Measurements from ENCODE around the gene PRKCA.

The PRKCA gene

GRCh38 chr17:66535611-66536010 is 233.2 kb downstream of the PRKCA start:
- TF ChIP-seq CTCF (IDR thresholded peaks at IDR 0.05; ENCODE audit: extremely low read depth, missing control alignments), result no peak
- DNase-seq (ENCODE audit: low spot score), result no peak

- TF ChIP-seq CTCF (IDR thresholded peaks at IDR 0.05; ENCODE audit: extremely low read depth, missing control alignments), result no peak
- no peak for DNase-seq (ENCODE audit: low spot score)
Observed at GRCh38 chr17:66537502-66537901, 235.1 kb downstream of the PRKCA start.

GRCh38 chr17:66538776-66539175 is 236.4 kb downstream of the PRKCA start:
- no peak for TF ChIP-seq CTCF (IDR thresholded peaks at IDR 0.05; ENCODE audit: extremely low read depth, missing control alignments)
- DNase-seq (ENCODE audit: low spot score), result no peak

GRCh38 chr17:66540131-66540781 is 237.8 kb downstream of the PRKCA start:
- no peak for TF ChIP-seq CTCF (IDR thresholded peaks at IDR 0.05; ENCODE audit: extremely low read depth, missing control alignments)
- DNase-seq (ENCODE audit: low spot score), result no peak

GRCh38 chr17:66541461-66542128 is 239.2 kb downstream of the PRKCA start:
- peak; percentile 26 for DNase-seq (ENCODE audit: low spot score)

GRCh38 chr17:66542129-66542966 is 239.9 kb downstream of the PRKCA start:
- DNase-seq (ENCODE audit: low spot score), result peak; percentile 47
- no peak for TF ChIP-seq CTCF (IDR thresholded peaks at IDR 0.05; ENCODE audit: extremely low read depth, missing control alignments)

More at GRCh38 chr17:66541461-66542128, 239.2 kb downstream of the PRKCA start:
- no peak for TF ChIP-seq CTCF (IDR thresholded peaks at IDR 0.05; ENCODE audit: extremely low read depth, missing control alignments)

Data from GM20000 (cell line).